Muscle of arm (tissue), 12 donors: ENCODE measurements around the gene CD46. TPM values are rescaled to one million over a fixed set of nuclear protein-coding genes. Genes with fewer than 3 reads are reported as not detected.
A peak's percentile ranks its signal among the peaks of the same experiment; 100 is the strongest.
"Not testable (repeated sequence)": the region's sequence is repeated elsewhere in the genome, so short reads cannot be mapped to it uniquely, and the experiment has no call there.

Source experiments
- DNase-seq: peaks from one replicate; pipeline ENCODE4 v3.0.0-alpha.2; 2013
- polyA plus RNA-seq, 12 donors: library from polyadenylated mRNA; unstranded; fragments of 120-200 nt; gene quantifications; one replicate each; pipeline ENCODE4 v1.2.1, GENCODE V29; 2013; ENCODE audit not compliant: insufficient read length in 12 of 12

The CD46 gene
- polyA plus RNA-seq, 12 donors = 66.0 to 165 (median 102) TPM; not detected in 1

- no peak for DNase-seq
These were observed 2.9 kb upstream of the CD46 start for GRCh38 chr1:207748737-207749528.

GRCh38 chr1:207750631-207751305 lies 1.1 kb upstream of the CD46 start:
- DNase-seq = no peak

GRCh38 chr1:207751463-207751789 lies 428 bp upstream of the CD46 start:
- DNase-seq = peak; percentile 4

GRCh38 chr1:207752456-207752998 lies 673 bp downstream of the CD46 start:
- no peak for DNase-seq

- no peak for DNase-seq
These were observed 1.8 kb downstream of the CD46 start for GRCh38 chr1:207753611-207754010.

- no peak for DNase-seq
These were observed 2.2 kb downstream of the CD46 start for GRCh38 chr1:207754011-207754410.

GRCh38 chr1:207754974-207755700 lies 3.3 kb downstream of the CD46 start:
- no peak for DNase-seq

- DNase-seq = no peak
These were observed 4.2 kb downstream of the CD46 start for GRCh38 chr1:207755846-207756693.

GRCh38 chr1:207762622-207763021 lies 10.8 kb downstream of the CD46 start:
- DNase-seq = no peak

- no peak for DNase-seq
These were observed 11.2 kb downstream of the CD46 start for GRCh38 chr1:207763091-207763490.

GRCh38 chr1:207763972-207764371 lies 12.1 kb downstream of the CD46 start:
- no peak for DNase-seq

GRCh38 chr1:207766569-207766968 lies 14.7 kb downstream of the CD46 start:
- no peak for DNase-seq

- not testable (repeated sequence) for DNase-seq
These were observed 18.7 kb downstream of the CD46 start for GRCh38 chr1:207770514-207770913.

GRCh38 chr1:207776045-207776444 lies 24.2 kb downstream of the CD46 start:
- not testable (repeated sequence) for DNase-seq

- not testable (repeated sequence) for DNase-seq
These were observed 25.6 kb downstream of the CD46 start for GRCh38 chr1:207777412-207777811.

- DNase-seq = no peak
These were observed 27.2 kb downstream of the CD46 start for GRCh38 chr1:207779008-207779407.

- DNase-seq = no peak
These were observed 29.5 kb downstream of the CD46 start for GRCh38 chr1:207781312-207781711.

- DNase-seq = no peak
These were observed 35.9 kb downstream of the CD46 start for GRCh38 chr1:207787776-207788175.

- no peak for DNase-seq
These were observed 37.5 kb downstream of the CD46 start for GRCh38 chr1:207789386-207789785.

GRCh38 chr1:207789792-207790787 lies 38.2 kb downstream of the CD46 start:
- no peak for DNase-seq
